IMR-90 (cell line): Measurements from ENCODE around the gene RPL4. TPM values are rescaled to one million over a fixed set of nuclear protein-coding genes. Genes with fewer than 3 reads are reported as not detected.

ENCODE experiments used
- ATAC-seq: fragments of 200-7000 bp; cut with Tn5 transposase; 2 replicates; pipeline ENCODE4 v1.9.1; 2020; ENCODE audit warnings: low read depth, mild to moderate bottlenecking, moderate library complexity
- BruUV-seq: library from RNA; stranded (reverse); fragments of 400-500 nt; replicated peaks from 2 replicates; lab custom pipeline; 2021; lab: Mats Ljungman, UMichigan
- CTCF ChIA-PET: fragments of 300-600 bp; formaldehyde crosslinking; extraction: SDS; loops from one replicate; lab custom pipeline; 2021; ENCODE audit warnings: antibody characterized with exemption; lab: Yijun Ruan, JAX
- POLR2A ChIA-PET: fragments of 300-600 bp; sonication (Branson Sonifier 250); formaldehyde crosslinking; loops from one replicate; lab custom pipeline; 2022; ENCODE audit warnings: antibody characterized with exemption; ENCODE audit not compliant: unreplicated experiment; lab: Charles Lee
- DNase-seq: peaks from one replicate; pipeline ENCODE4 v3.0.0; 2013
- H2AFZ ChIP-seq: replicated peaks from 2 replicates; pipeline ENCODE3; 2013; ENCODE audit warnings: low read length, mild to moderate bottlenecking; ENCODE audit not compliant: poor library complexity
- H2AK5ac ChIP-seq: 2 replicates; pipeline ENCODE4 v1.6.1; 2013; ENCODE audit warnings: low read depth, low read length, inconsistent platforms
- H2AK9ac ChIP-seq: replicated peaks from 2 replicates; pipeline ENCODE3; 2013; ENCODE audit warnings: mild to moderate bottlenecking, low read depth, low read length, moderate library complexity; ENCODE audit not compliant: poor library complexity
- H2BK120ac ChIP-seq: 2 replicates; pipeline ENCODE4 v1.6.1; 2013; ENCODE audit warnings: low read depth, low read length, inconsistent platforms
- H2BK15ac ChIP-seq: 3 replicates; pipeline ENCODE4 v1.6.1; 2013; ENCODE audit warnings: low read depth, low read length, inconsistent platforms
- H2BK20ac ChIP-seq: 2 replicates; pipeline ENCODE4 v1.6.1; 2013; ENCODE audit warnings: low read depth, mild to moderate bottlenecking, inconsistent platforms, low read length, moderate library complexity
- H2BK5ac ChIP-seq: 2 replicates; pipeline ENCODE4 v1.6.1; 2013; ENCODE audit warnings: mild to moderate bottlenecking, low read depth, low read length, inconsistent platforms; ENCODE audit not compliant: poor library complexity, severe bottlenecking
- H3K14ac ChIP-seq: replicated peaks from 2 replicates; pipeline ENCODE4 v1.6.1; 2013; ENCODE audit warnings: low read depth, low read length, inconsistent platforms
- H3K18ac ChIP-seq: 2 replicates; pipeline ENCODE4 v1.6.1; 2013; ENCODE audit warnings: low read depth, low read length, control low read depth
- H3K23ac ChIP-seq: 2 replicates; pipeline ENCODE4 v1.6.1; 2013; ENCODE audit warnings: low read depth, low read length, inconsistent platforms
- H3K27ac ChIP-seq: 2 replicates; pipeline ENCODE4 v1.5.1; 2013; ENCODE audit warnings: mild to moderate bottlenecking, control low read depth, low read length; ENCODE audit not compliant: insufficient read depth
- H3K27me3 ChIP-seq: 2 replicates; pipeline ENCODE4 v1.6.1; 2013; ENCODE audit warnings: low read length; ENCODE audit not compliant: control insufficient read depth, insufficient read depth
- H3K36me3 ChIP-seq: 2 replicates; pipeline ENCODE4 v1.6.1; 2013; ENCODE audit warnings: low read length, mixed read lengths; ENCODE audit not compliant: control insufficient read depth, insufficient read depth
- H3K4ac ChIP-seq: 2 replicates; pipeline ENCODE4 v1.6.1; 2013; ENCODE audit warnings: low read depth, low read length, inconsistent platforms
- H3K4me1 ChIP-seq: 2 replicates; pipeline ENCODE4 v1.6.1; 2013; ENCODE audit warnings: low read length, mixed read lengths; ENCODE audit not compliant: control insufficient read depth, insufficient read depth
- H3K4me2 ChIP-seq: 2 replicates; pipeline ENCODE4 v1.6.1; 2013; ENCODE audit warnings: low read depth, mild to moderate bottlenecking, control low read depth, low read length, moderate library complexity
- H3K4me3 ChIP-seq: 2 replicates; pipeline ENCODE4 v1.5.1; 2013; ENCODE audit warnings: low read depth, mild to moderate bottlenecking, control low read depth, low read length, moderate library complexity; ENCODE audit not compliant: insufficient read depth
- H3K56ac ChIP-seq: 2 replicates; pipeline ENCODE4 v1.6.1; 2013; ENCODE audit warnings: low read length, inconsistent platforms; ENCODE audit not compliant: insufficient read depth; ENCODE audit errors: extremely low read depth
- H3K79me1 ChIP-seq, 2 experiments: 2 replicates each; pipeline ENCODE4 v1.6.1; 2013; ENCODE audit warnings: low read length in 2 of 2, inconsistent platforms in 1 of 2, low read depth in 1 of 2
- H3K9ac ChIP-seq: 2 replicates; pipeline ENCODE4 v1.6.1; 2013; ENCODE audit warnings: low read depth, low read length, control low read depth
- H3K9me1 ChIP-seq: 2 replicates; pipeline ENCODE4 v1.6.1; 2013; ENCODE audit warnings: low read length, inconsistent platforms; ENCODE audit not compliant: insufficient read depth
- H3K9me3 ChIP-seq: 2 replicates; pipeline ENCODE4 v1.6.1; 2013; ENCODE audit warnings: low read length; ENCODE audit not compliant: control insufficient read depth, insufficient read depth
- H4K20me1 ChIP-seq: 2 replicates; pipeline ENCODE4 v1.6.1; 2013; ENCODE audit warnings: low read length, inconsistent platforms; ENCODE audit not compliant: insufficient read depth
- H4K5ac ChIP-seq: 2 replicates; pipeline ENCODE4 v1.6.1; 2013; ENCODE audit warnings: mild to moderate bottlenecking, low read depth, low read length, control low read depth
- H4K8ac ChIP-seq, 2 experiments: 2 replicates each; pipeline ENCODE4 v1.6.1; 2013; ENCODE audit warnings: low read depth in 2 of 2, low read length in 2 of 2, control low read depth in 1 of 2, inconsistent platforms in 1 of 2
- H4K91ac ChIP-seq: 2 replicates; pipeline ENCODE4 v1.6.1; 2013; ENCODE audit warnings: low read depth, low read length, inconsistent platforms; ENCODE audit not compliant: insufficient read depth
- CHD1 ChIP-seq: IDR thresholded peaks from 2 replicates; pipeline ENCODE4 v1.6.1; 2012; ENCODE audit warnings: low read depth, low read length, improper control_type of control experiment
- CTCF ChIP-seq: conservative IDR thresholded peaks from 2 replicates; pipeline ENCODE4 v1.5.1; 2012; ENCODE audit warnings: mild to moderate bottlenecking, low read depth, low read length, improper control_type of control experiment
- MAFK ChIP-seq: IDR thresholded peaks from 2 replicates; pipeline ENCODE4 v1.6.1; 2012; ENCODE audit warnings: low read depth, low read length, improper control_type of control experiment
- MAZ ChIP-seq: IDR thresholded peaks from 2 replicates; pipeline ENCODE4 v1.6.1; 2012; ENCODE audit warnings: low read depth, mild to moderate bottlenecking, low read length, improper control_type of control experiment, moderate library complexity, borderline replicate concordance
- NFE2L2 ChIP-seq: fragments of 150-350 bp; IDR thresholded peaks from 2 replicates; pipeline ENCODE4 v1.6.1; 2016; ENCODE audit warnings: low read depth, mild to moderate bottlenecking, low read length
- POLR2A ChIP-seq: IDR thresholded peaks from 2 replicates; pipeline ENCODE4 v1.6.1; 2012; ENCODE audit warnings: mild to moderate bottlenecking, low read depth, low read length
- RAD21 ChIP-seq: IDR thresholded peaks from 2 replicates; pipeline ENCODE4 v1.6.1; 2012; ENCODE audit warnings: low read length, improper control_type of control experiment
- RCOR1 ChIP-seq: IDR thresholded peaks from 2 replicates; pipeline ENCODE4 v1.6.1; 2012; ENCODE audit warnings: mild to moderate bottlenecking, low read length, improper control_type of control experiment; ENCODE audit not compliant: insufficient replicate concordance
- RFX5 ChIP-seq: IDR thresholded peaks from 2 replicates; pipeline ENCODE4 v1.8.0; 2012; ENCODE audit warnings: low read depth, mild to moderate bottlenecking, low read length, moderate library complexity
- USF2 ChIP-seq: fragments of 150-350 bp; IDR thresholded peaks from 2 replicates; pipeline ENCODE4 v1.6.1; 2017; ENCODE audit warnings: mild to moderate bottlenecking, antibody characterized with exemption, low read length, low read depth
- WGBS, 2 experiments: methylation state at CpG; one replicate each; pipeline versions ENCODE4 v1.1.5 to v1.1.7; 2013; ENCODE audit warnings: missing lambda C conversion rate in 2 of 2; ENCODE audit not compliant: insufficient read length in 1 of 2; ENCODE audit errors: extremely low coverage in 2 of 2; 5-methylcytosine and 5-hydroxymethylcytosine counted together
- dilution Hi-C: fragments of 300-500 bp; cut with HindIII; formaldehyde crosslinking; loops from one replicate; pipeline ENCODE4 v1.14.3; 2018; ENCODE audit warnings: low sequenced_read_pairs; ENCODE audit not compliant: unreplicated experiment
- in situ Hi-C: fragments of 300-500 bp; cut with MboI; formaldehyde crosslinking; loops from 3 replicates; pipeline ENCODE4 v1.14.3; 2019; ENCODE audit warnings: low sequenced_read_pairs, inconsistent platforms, mixed read lengths
- intact Hi-C: fragments of 100-400 bp; cut with micrococcal nuclease; formaldehyde crosslinking; loops from 2 replicates; pipeline ENCODE4 v1.10.0; 2022
- polyA plus RNA-seq, 3 experiments: library from polyadenylated mRNA; depleted of rRNA; stranded (reverse); fragments of >200 nt; gene quantifications; 2 replicates each; pipeline ENCODE4 v1.2.3, GENCODE V29; 2012; ENCODE audit warnings: low replicate concordance in 1 of 3
- total RNA-seq: library from RNA; depleted of rRNA; stranded (reverse); fragments of >200 nt; gene quantifications from 2 replicates; pipeline ENCODE4 v1.2.3, GENCODE V29; 2012

RPL4 gene
- total and polyA plus RNA-seq, 2 of the 4 experiments (the other 2 are of a cell fraction) = 4,083 to 13,244 TPM

- dilution Hi-C loops = no loop called here
Observed at GRCh38 chr15:66480267-66480666, 24.4 kb downstream of the RPL4 start.

More at GRCh38 chr15:66480267-66480666, 24.4 kb downstream of the RPL4 start:
- H4K20me1 ChIP-seq = peaks cover 10% of the 10 kb centered on the region
- BruUV-seq = no TSS peak
- no peak overlapping the region for H3K9ac ChIP-seq
- TF ChIP-seq RFX5 (no peak), MAFK (no peak), USF2 (no peak), POLR2A (no peak), NFE2L2 (no peak), RCOR1 (no peak), CTCF (no peak), CHD1 (no peak), RAD21 (no peak), MAZ (no peak)
- CTCF ChIA-PET = no interaction called here
- intact Hi-C loops = no loop called here
- H2BK5ac ChIP-seq = no peak overlapping the region
- no peak overlapping the region for H2BK20ac ChIP-seq
- H2AFZ ChIP-seq = no peak overlapping the region
- 80% methylated on average over 1 of the region's 6 CpGs; no CpG with 5 or more reads in 1 of the 2 experiments for WGBS, 2 experiments
- no peaks in the 10 kb centered on the region for H3K9me3 ChIP-seq
- H3K4ac ChIP-seq = no peak overlapping the region
- DNase-seq = no peak
- H2AK5ac ChIP-seq = no peak overlapping the region
- no peak overlapping the region for H4K91ac ChIP-seq
- no peak overlapping the region for H3K14ac ChIP-seq
- H3K23ac ChIP-seq = no peak overlapping the region
- H3K27ac ChIP-seq = no peak overlapping the region
- H4K8ac ChIP-seq = no peak overlapping the region
- H3K27me3 ChIP-seq = no peaks in the 10 kb centered on the region
- peaks cover 5% of the 10 kb centered on the region; the same call in 1 of the 2 replicates for H3K4me1 ChIP-seq
- no peak overlapping the region for H3K4me2 ChIP-seq
- no peak for ATAC-seq
- peaks cover 21% of the 10 kb centered on the region for H3K36me3 ChIP-seq
- POLR2A ChIA-PET = no interaction called here
- peaks cover 18% of the 10 kb centered on the region for H3K9me1 ChIP-seq
- H3K18ac ChIP-seq = no peak overlapping the region
- H4K5ac ChIP-seq = no peak overlapping the region
- no peak overlapping the region for H2BK120ac ChIP-seq
- peaks cover 36 to 61% of the 10 kb centered on the region in 2 experiments for H3K79me1 ChIP-seq
- no peak overlapping the region for H2AK9ac ChIP-seq
- no peak overlapping the region for H3K4me3 ChIP-seq
- no peak overlapping the region for H2BK15ac ChIP-seq
- H3K56ac ChIP-seq = no peak overlapping the region
- in situ Hi-C loops = loop anchor here (25.0 kb wide), 1 partner anchor 568 kb away; no protein-coding TSS in a partner anchor
